ENCODE results near the gene TENM3. TPM values are rescaled to one million over a fixed set of nuclear protein-coding genes. Genes with fewer than 3 reads are reported as not detected.

The TENM3 gene
- total and polyA plus RNA-seq, 10 of the 15 experiments (the other 5 are each of a cell fraction or from before 2014, with no cell fraction given) = 0.01 to 1.7 (median 0.08) TPM; not detected in 2

DNA sequence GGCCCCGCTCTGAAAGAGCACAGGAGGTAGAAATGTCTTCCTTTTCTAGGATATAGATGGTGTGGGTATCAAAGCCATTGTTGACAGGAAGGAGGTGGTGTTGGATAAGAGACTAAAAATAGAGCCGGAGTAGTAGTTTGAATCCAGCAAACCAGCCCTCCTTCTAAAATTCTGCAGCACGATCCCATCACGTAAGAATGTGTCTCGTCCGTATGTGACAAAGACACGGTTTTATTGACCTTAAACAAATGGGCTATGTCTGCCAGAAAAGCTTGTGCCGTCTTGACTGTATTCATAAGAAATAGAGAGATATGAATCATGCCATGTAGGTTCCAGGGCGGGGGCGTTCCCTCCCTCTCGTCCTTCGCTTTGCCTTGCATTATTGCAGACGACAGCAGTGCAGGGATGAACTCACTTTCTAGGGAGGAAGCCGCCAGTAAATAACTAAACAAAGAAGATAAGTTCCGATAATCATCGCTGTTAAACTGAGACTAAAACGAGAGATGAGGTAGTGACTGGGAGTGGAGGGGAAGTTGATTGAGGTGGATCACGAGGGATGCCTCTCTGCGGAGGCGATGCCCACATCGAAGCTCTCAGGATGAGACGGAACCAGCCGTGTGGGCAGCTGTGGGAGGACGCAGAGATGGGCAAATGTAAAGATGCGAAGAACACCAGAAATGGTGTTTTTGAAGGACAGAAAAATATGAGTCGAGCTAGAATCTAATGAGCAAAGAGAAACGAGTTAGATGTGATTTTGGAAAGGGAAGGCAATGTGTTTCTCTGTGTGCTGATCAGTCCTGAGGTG is 3.4 kb downstream of the TENM3 start:
- no peak overlapping the region for H2AFZ ChIP-seq (ENCODE audit: control insufficient read depth, low read depth, low read length)
- H3K4me2 ChIP-seq (ENCODE audit: control insufficient read depth, insufficient read depth) = no peak overlapping the region
- in situ Hi-C loops (cut with MboI) = no loop called here
- H4K20me1 ChIP-seq (ENCODE audit: control insufficient read depth, insufficient read depth) = no peaks in the 10 kb centered on the region
- H3K27me3 ChIP-seq (replicated peaks in 1 of 2; ENCODE audit: control insufficient read depth in 2 of 2, insufficient read depth in 2 of 2, low read length in 1 of 2) = no peaks in the 10 kb centered on the region
- CTCF ChIA-PET = no interaction called here
- intact Hi-C loops (cut with micrococcal nuclease; ENCODE audit: unreplicated experiment) = no loop called here
- H3K9me3 ChIP-seq (replicated peaks; ENCODE audit: control insufficient read depth, insufficient read depth, low read length) = no peaks in the 10 kb centered on the region
- no peaks in the 10 kb centered on the region for H3K36me3 ChIP-seq (ENCODE audit: control insufficient read depth in 2 of 2, insufficient read depth in 2 of 2, low read length in 1 of 2)
- H3K4me3 ChIP-seq = no peak overlapping the region
- 46% methylated on average over 27 of the region's 27 CpGs for WGBS (ENCODE audit: insufficient coverage, insufficient replicate concordance, low lambda C conversion rate, missing lambda C conversion rate)
- ATAC-seq = no peak
- no peak for FAIRE-seq
- H3K79me2 ChIP-seq (ENCODE audit: control insufficient read depth, insufficient read depth, low read length) = no peaks in the 10 kb centered on the region
- no peak for DNase-seq (ENCODE audit: low read depth, low spot score)
- H3K27ac ChIP-seq (ENCODE audit: control insufficient read depth, insufficient read depth) = no peak overlapping the region
- TF ChIP-seq, protein P1, sequence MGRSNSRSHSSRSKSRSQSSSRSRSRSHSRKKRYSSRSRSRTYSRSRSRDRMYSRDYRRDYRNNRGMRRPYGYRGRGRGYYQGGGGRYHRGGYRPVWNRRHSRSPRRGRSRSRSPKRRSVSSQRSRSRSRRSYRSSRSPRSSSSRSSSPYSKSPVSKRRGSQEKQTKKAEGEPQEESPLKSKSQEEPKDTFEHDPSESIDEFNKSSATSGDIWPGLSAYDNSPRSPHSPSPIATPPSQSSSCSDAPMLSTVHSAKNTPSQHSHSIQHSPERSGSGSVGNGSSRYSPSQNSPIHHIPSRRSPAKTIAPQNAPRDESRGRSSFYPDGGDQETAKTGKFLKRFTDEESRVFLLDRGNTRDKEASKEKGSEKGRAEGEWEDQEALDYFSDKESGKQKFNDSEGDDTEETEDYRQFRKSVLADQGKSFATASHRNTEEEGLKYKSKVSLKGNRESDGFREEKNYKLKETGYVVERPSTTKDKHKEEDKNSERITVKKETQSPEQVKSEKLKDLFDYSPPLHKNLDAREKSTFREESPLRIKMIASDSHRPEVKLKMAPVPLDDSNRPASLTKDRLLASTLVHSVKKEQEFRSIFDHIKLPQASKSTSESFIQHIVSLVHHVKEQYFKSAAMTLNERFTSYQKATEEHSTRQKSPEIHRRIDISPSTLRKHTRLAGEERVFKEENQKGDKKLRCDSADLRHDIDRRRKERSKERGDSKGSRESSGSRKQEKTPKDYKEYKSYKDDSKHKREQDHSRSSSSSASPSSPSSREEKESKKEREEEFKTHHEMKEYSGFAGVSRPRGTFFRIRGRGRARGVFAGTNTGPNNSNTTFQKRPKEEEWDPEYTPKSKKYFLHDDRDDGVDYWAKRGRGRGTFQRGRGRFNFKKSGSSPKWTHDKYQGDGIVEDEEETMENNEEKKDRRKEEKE (IDR thresholded peaks at IDR 0.05) = no peak
- TF ChIP-seq GABPA (IDR thresholded peaks at IDR 0.05; ENCODE audit: low read depth) = no peak
- TF ChIP-seq MYC (IDR thresholded peaks at IDR 0.05; ENCODE audit: insufficient read depth, insufficient read length, insufficient replicate concordance, low read length, severe bottlenecking) = no peak
- TF ChIP-seq ZBED1 (IDR thresholded peaks at IDR 0.05; ENCODE audit: borderline replicate concordance) = no peak
- no peak for TF ChIP-seq NR2C1 (IDR thresholded peaks at IDR 0.05)
- TF ChIP-seq, protein P2, sequence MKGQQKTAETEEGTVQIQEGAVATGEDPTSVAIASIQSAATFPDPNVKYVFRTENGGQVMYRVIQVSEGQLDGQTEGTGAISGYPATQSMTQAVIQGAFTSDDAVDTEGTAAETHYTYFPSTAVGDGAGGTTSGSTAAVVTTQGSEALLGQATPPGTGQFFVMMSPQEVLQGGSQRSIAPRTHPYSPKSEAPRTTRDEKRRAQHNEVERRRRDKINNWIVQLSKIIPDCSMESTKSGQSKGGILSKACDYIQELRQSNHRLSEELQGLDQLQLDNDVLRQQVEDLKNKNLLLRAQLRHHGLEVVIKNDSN (IDR thresholded peaks at IDR 0.05; ENCODE audit: borderline replicate concordance, extremely low read length, insufficient read depth, low read depth, low read length) = no peak
- no peak for TF ChIP-seq EED (IDR thresholded peaks at IDR 0.05; ENCODE audit: low read depth)
- no peak for TF ChIP-seq PML (IDR thresholded peaks at IDR 0.05; ENCODE audit: low read length)
- no peak for TF ChIP-seq NBN (IDR thresholded peaks at IDR 0.05)
- TF ChIP-seq, protein P3, sequence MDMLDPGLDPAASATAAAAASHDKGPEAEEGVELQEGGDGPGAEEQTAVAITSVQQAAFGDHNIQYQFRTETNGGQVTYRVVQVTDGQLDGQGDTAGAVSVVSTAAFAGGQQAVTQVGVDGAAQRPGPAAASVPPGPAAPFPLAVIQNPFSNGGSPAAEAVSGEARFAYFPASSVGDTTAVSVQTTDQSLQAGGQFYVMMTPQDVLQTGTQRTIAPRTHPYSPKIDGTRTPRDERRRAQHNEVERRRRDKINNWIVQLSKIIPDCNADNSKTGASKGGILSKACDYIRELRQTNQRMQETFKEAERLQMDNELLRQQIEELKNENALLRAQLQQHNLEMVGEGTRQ (IDR thresholded peaks at IDR 0.05; ENCODE audit: borderline replicate concordance, low read depth, low read length) = no peak
- TF ChIP-seq TAF1 (IDR thresholded peaks at IDR 0.05; ENCODE audit: borderline replicate concordance, low read depth, low read length) = no peak
- no peak for TF ChIP-seq KLF5 (IDR thresholded peaks at IDR 0.05; ENCODE audit: partially characterized antibody)
- TF ChIP-seq CBFB (IDR thresholded peaks at IDR 0.05; ENCODE audit: low read depth) = no peak
- TF ChIP-seq ATF7 (IDR thresholded peaks at IDR 0.05; ENCODE audit: low read depth) = no peak
- TF ChIP-seq, protein P4, sequence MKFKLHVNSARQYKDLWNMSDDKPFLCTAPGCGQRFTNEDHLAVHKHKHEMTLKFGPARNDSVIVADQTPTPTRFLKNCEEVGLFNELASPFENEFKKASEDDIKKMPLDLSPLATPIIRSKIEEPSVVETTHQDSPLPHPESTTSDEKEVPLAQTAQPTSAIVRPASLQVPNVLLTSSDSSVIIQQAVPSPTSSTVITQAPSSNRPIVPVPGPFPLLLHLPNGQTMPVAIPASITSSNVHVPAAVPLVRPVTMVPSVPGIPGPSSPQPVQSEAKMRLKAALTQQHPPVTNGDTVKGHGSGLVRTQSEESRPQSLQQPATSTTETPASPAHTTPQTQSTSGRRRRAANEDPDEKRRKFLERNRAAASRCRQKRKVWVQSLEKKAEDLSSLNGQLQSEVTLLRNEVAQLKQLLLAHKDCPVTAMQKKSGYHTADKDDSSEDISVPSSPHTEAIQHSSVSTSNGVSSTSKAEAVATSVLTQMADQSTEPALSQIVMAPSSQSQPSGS (IDR thresholded peaks at IDR 0.05; ENCODE audit: low read length) = no peak
- TF ChIP-seq HDGF (IDR thresholded peaks at IDR 0.05) = no peak
- no peak for TF ChIP-seq KAT2A (conservative IDR thresholded peaks at IDR 0.05; ENCODE audit: control insufficient read depth, low read depth, low read length)
- TF ChIP-seq CBX5 (IDR thresholded peaks at IDR 0.05; ENCODE audit: low read depth) = no peak
- TF ChIP-seq MEF2A (IDR thresholded peaks at IDR 0.05; ENCODE audit: insufficient read depth, low read depth, low read length) = no peak
- TF ChIP-seq ZNF384 (IDR thresholded peaks at IDR 0.05; ENCODE audit: borderline replicate concordance, low read depth, low read length) = no peak
- H3K4me1 ChIP-seq (ENCODE audit: control insufficient read depth, insufficient read depth, low read length) = no peaks in the 10 kb centered on the region
- RAD21 ChIA-PET (ENCODE audit: unreplicated experiment) = no interaction called here
- POLR2A ChIA-PET = no interaction called here
- SMC1A ChIA-PET (ENCODE audit: uncharacterized antibody, unreplicated experiment) = no interaction called here
- BruUV-seq (replicated peaks) = no TSS peak
- H3K9ac ChIP-seq (ENCODE audit: control insufficient read depth, insufficient read depth, low read length) = no peak overlapping the region

Data from GM12878 (cell line).